Spleen (tissue), 11 donors: ENCODE data around the gene FOXP1. TPM values are rescaled to one million over a fixed set of nuclear protein-coding genes. Genes with fewer than 3 reads are reported as not detected.

Experiments
- DNase-seq: peaks from one replicate; pipeline ENCODE4 v3.0.0-alpha.2; 2020
- H3K27ac ChIP-seq, 8 donors: fragments of 200-600 bp; sonication (generic) in 7 of 8; 1 replicate in 4 of 8; 2 replicates in 4 of 8; pipeline versions ENCODE4 v1.5.0 to v1.8.0; 2016 to 2021; ENCODE audit warnings: inconsistent platforms in 4 of 8, mild to moderate bottlenecking in 4 of 8, moderate library complexity in 1 of 8
- H3K27me3 ChIP-seq, 7 donors: fragments of 200-600 bp; sonication (generic) in 6 of 7; replicated peaks in 1 of 7; 1 replicate in 4 of 7; 2 replicates in 3 of 7; pipeline versions ENCODE4 v1.5.0 to v1.8.0; 2016 to 2021; ENCODE audit warnings: inconsistent platforms in 3 of 7, mild to moderate bottlenecking in 1 of 7
- H3K36me3 ChIP-seq, 6 donors: fragments of 200-600 bp; sonication (generic) in 5 of 6; 1 replicate in 4 of 6; 2 replicates in 2 of 6; pipeline versions ENCODE4 v1.5.0 to v1.8.0; 2016 to 2021; ENCODE audit warnings: inconsistent platforms in 2 of 6
- H3K4me1 ChIP-seq, 6 donors: fragments of 200-600 bp; sonication (generic) in 5 of 6; 1 replicate in 3 of 6; 2 replicates in 3 of 6; pipeline versions ENCODE4 v1.5.0 to v1.8.0; 2016 to 2021; ENCODE audit warnings: inconsistent platforms in 3 of 6
- H3K4me3 ChIP-seq, 8 donors: fragments of 200-600 bp; sonication (generic) in 7 of 8; 1 replicate in 4 of 8; 2 replicates in 4 of 8; pipeline versions ENCODE4 v1.5.0 to v1.8.0; 2016 to 2021; ENCODE audit warnings: inconsistent platforms in 4 of 8, mild to moderate bottlenecking in 4 of 8, moderate library complexity in 2 of 8
- H3K9me3 ChIP-seq, 8 donors: fragments of 200-600 bp; sonication (generic) in 7 of 8; 1 replicate in 4 of 8; 2 replicates in 4 of 8; pipeline versions ENCODE4 v1.5.0 to v1.8.0; 2016 to 2021; ENCODE audit warnings: inconsistent platforms in 4 of 8
- CTCF ChIP-seq, 11 experiments: fragments of 200-600 bp in 7 of 11; fragments of 450-650 bp in 4 of 11; sonication (generic) in 4 of 11; IDR thresholded peaks in 8 of 11; conservative IDR thresholded peaks in 3 of 11; 1 replicate in 7 of 11; 2 replicates in 4 of 11; pipeline versions ENCODE4 v1.4.0 to v1.8.0; 2016 to 2021; ENCODE audit warnings: antibody characterized with exemption in 11 of 11, inconsistent platforms in 4 of 11, mild to moderate bottlenecking in 1 of 11
- POLR2A ChIP-seq, 3 donors: fragments of 450-650 bp; IDR thresholded peaks; one replicate each; pipeline ENCODE4 v1.5.1; 2017; ENCODE audit warnings: antibody characterized with exemption in 3 of 3, mild to moderate bottlenecking in 1 of 3
- POLR2AphosphoS5 ChIP-seq, 3 donors: sonication (generic); formaldehyde crosslinking; IDR thresholded peaks; one replicate each; pipeline ENCODE4 v1.5.1; 2017; ENCODE audit warnings: antibody characterized with exemption in 3 of 3
- WGBS, 5 donors: extraction: QIAGEN DNeasy Blood & Tissue Kit in 3 of 5; methylation state at CpG; one replicate each; pipeline versions ENCODE4 v1.1.5 to v1.1.7; 2013 to 2018; 5-methylcytosine and 5-hydroxymethylcytosine counted together
- intact Hi-C: fragments of 100-400 bp; cut with DNase I; formaldehyde crosslinking; loops from one replicate; pipeline ENCODE4 v1.15.0; 2023; ENCODE audit warnings: low total_unique reads
- polyA plus RNA-seq, 3 donors: library from polyadenylated mRNA; stranded (reverse); fragments of 200-250 nt; gene quantifications; one replicate each; pipeline ENCODE4 v1.2.1, GENCODE V29; 2013
- total RNA-seq, 7 donors: library from RNA; depleted of rRNA in 3 of 7; stranded (reverse); fragments of >200 nt in 3 of 7; fragmentation: NEBNext Ultra II Directional in 4 of 7; extraction: Animal tissue kit (Norgen Biotek cat#: 25700) in 4 of 7; gene quantifications; one replicate each; pipeline versions ENCODE4 v1.1.0 to v1.2.1, GENCODE V29; 2016 to 2021
- donor health status: healthy with polysubstance abuse.
- donor health status: DM: no; HTN: no; CAD: no; lungs with moderate emphysema.
- donor health status: DM: no; HTN: no; CAD: no.
- donor health status: Bipolar disorder and iron deficiency.
- donor health status: healthy.
- donor health status: DM: no; HTN: no; CAD: no.
- donor health status: DM: yes; HTN: yes; CAD: no.

FOXP1 gene
- total and polyA plus RNA-seq, 10 donors: 11.1 to 202 (median 153) TPM

- Histone ChIP-seq H3K36me3 (no peaks in the 10 kb centered on the region), H3K27me3 (no peaks in the 10 kb centered on the region), H3K4me3 (no peak overlapping the region), H3K4me1 (peaks cover 0 to 45% (median 12%) of the 10 kb centered on the region in 6 donors), H3K27ac (no peak overlapping the region), H3K9me3 (no peaks in the 10 kb centered on the region)
- DNase-seq: no peak
- intact Hi-C loops: no loop called here
- no peak for TF ChIP-seq POLR2AphosphoS5 (IDR thresholded peaks at IDR 0.05)
- WGBS, 5 donors: 80 to 89% (median 88%) methylated on average over 3 of the region's 3 CpGs
These were observed 66.2 kb downstream of the FOXP1 start for GRCh38 chr3:71517271-71517791.

- H3K27ac ChIP-seq: peak overlapping the region in 5 of 8 donors; percentile 17 to 74 (median 38)
- intact Hi-C loops: no loop called here
- TF ChIP-seq POLR2AphosphoS5 (IDR thresholded peaks at IDR 0.05): no peak
- TF ChIP-seq CTCF (IDR thresholded peaks at IDR 0.05 in 8 of 11, conservative IDR thresholded peaks at IDR 0.05 in 3 of 11): no peak
- TF ChIP-seq POLR2A (IDR thresholded peaks at IDR 0.05): no peak
- 48 to 73% (median 54%) methylated on average over 11 of the region's 11 CpGs for WGBS, 5 donors
- H3K36me3 ChIP-seq: no peaks in the 10 kb centered on the region
- no peaks in the 10 kb centered on the region for H3K27me3 ChIP-seq
- H3K4me1 ChIP-seq: peaks cover 6 to 50% (median 21%) of the 10 kb centered on the region in 6 donors
- DNase-seq: no peak
- H3K9me3 ChIP-seq: no peaks in the 10 kb centered on the region
- H3K4me3 ChIP-seq: no peak overlapping the region
These were observed 67.7 kb downstream of the FOXP1 start for GRCh38 chr3:71515636-71516365.

- WGBS, 5 donors: 89 to 98% (median 95%) methylated on average over 5 of the region's 5 CpGs
- intact Hi-C loops: no loop called here
- no peak overlapping the region for H3K4me3 ChIP-seq
These were observed 68.9 kb downstream of the FOXP1 start for GRCh38 chr3:71514621-71515020.

GRCh38 chr3:71513515-71513914 lies 70.0 kb downstream of the FOXP1 start:
- Histone ChIP-seq H3K27me3 (no peaks in the 10 kb centered on the region), H3K9me3 (no peaks in the 10 kb centered on the region), H3K4me1 (peaks cover 7 to 49% (median 27%) of the 10 kb centered on the region in 6 donors), H3K4me3 (no peak overlapping the region), H3K27ac (peak overlapping the region in 2 of 8 donors; percentile 6 to 10), H3K36me3 (no peaks in the 10 kb centered on the region)
- no peak for DNase-seq
- TF ChIP-seq POLR2A (IDR thresholded peaks at IDR 0.05) (no peak), CTCF (IDR thresholded peaks at IDR 0.05 in 8 of 11, conservative IDR thresholded peaks at IDR 0.05 in 3 of 11) (no peak), POLR2AphosphoS5 (IDR thresholded peaks at IDR 0.05) (no peak)
- intact Hi-C loops: no loop called here
- WGBS, 5 donors: 83 to 89% (median 84%) methylated on average over 7 of the region's 7 CpGs

More at GRCh38 chr3:71514621-71515020, 68.9 kb downstream of the FOXP1 start:
- H3K36me3 ChIP-seq: no peaks in the 10 kb centered on the region
- no peak for DNase-seq
- peaks cover 7 to 49% (median 27%) of the 10 kb centered on the region in 6 donors for H3K4me1 ChIP-seq
- no peaks in the 10 kb centered on the region for H3K9me3 ChIP-seq
- no peak overlapping the region for H3K27ac ChIP-seq
- no peaks in the 10 kb centered on the region for H3K27me3 ChIP-seq
- TF ChIP-seq POLR2A (IDR thresholded peaks at IDR 0.05): no peak
- no peak for TF ChIP-seq POLR2AphosphoS5 (IDR thresholded peaks at IDR 0.05)

- WGBS, 5 donors: 54 to 73% (median 64%) methylated on average over 6 of the region's 6 CpGs
- intact Hi-C loops: no loop called here
- peak overlapping the region in 2 of 8 donors; percentile 6 to 10 for H3K27ac ChIP-seq
- no peaks in the 10 kb centered on the region for H3K36me3 ChIP-seq
- H3K4me3 ChIP-seq: no peak overlapping the region
- DNase-seq: no peak
- H3K4me1 ChIP-seq: peaks cover 7 to 49% (median 27%) of the 10 kb centered on the region in 6 donors
- no peaks in the 10 kb centered on the region for H3K9me3 ChIP-seq
- no peak for TF ChIP-seq CTCF (IDR thresholded peaks at IDR 0.05 in 8 of 11, conservative IDR thresholded peaks at IDR 0.05 in 3 of 11)
- no peaks in the 10 kb centered on the region for H3K27me3 ChIP-seq
These were observed 70.4 kb downstream of the FOXP1 start for GRCh38 chr3:71513081-71513480.
